ENCODE data around the gene EZR.
"Not testable (repeated sequence)": the region's sequence is repeated elsewhere in the genome, so short reads cannot be mapped to it uniquely, and the experiment has no call there.

Gene EZR

GRCh38 chr6:158805698-158806377 lies 13.3 kb downstream of the EZR start:
- Mint-ChIP-seq H3K27ac (peak overlapping the region; percentile 75), H3K4me1 (ENCODE audit: low read depth) (peaks cover 73% of the 10 kb centered on the region), H3K9me3 (no peaks in the 10 kb centered on the region), H3K4me3 (peak overlapping the region; percentile 52), H3K36me3 (ENCODE audit: low read depth) (peaks cover 55% of the 10 kb centered on the region), H3K27me3 (ENCODE audit: low read depth) (no peaks in the 10 kb centered on the region)
- no peak for DNase-seq (ENCODE audit: low spot score)

- Mint-ChIP-seq H3K4me3 (peak overlapping the region; percentile 73), H3K36me3 (ENCODE audit: low read depth) (peaks cover 47% of the 10 kb centered on the region), H3K9me3 (no peaks in the 10 kb centered on the region), H3K27ac (peak overlapping the region; percentile 79), H3K4me1 (ENCODE audit: low read depth) (peaks cover 68% of the 10 kb centered on the region), H3K27me3 (ENCODE audit: low read depth) (no peaks in the 10 kb centered on the region)
- no peak for DNase-seq (ENCODE audit: low spot score)
Measured at GRCh38 chr6:158804207-158804606, 15.0 kb downstream of the EZR start.

GRCh38 chr6:158803733-158804143 lies 15.4 kb downstream of the EZR start:
- peak; percentile 42 for DNase-seq (ENCODE audit: low spot score)
- Mint-ChIP-seq H3K9me3 (no peaks in the 10 kb centered on the region), H3K4me3 (peak overlapping the region; percentile 73), H3K27me3 (ENCODE audit: low read depth) (no peaks in the 10 kb centered on the region), H3K36me3 (ENCODE audit: low read depth) (peaks cover 47% of the 10 kb centered on the region), H3K4me1 (ENCODE audit: low read depth) (peaks cover 67% of the 10 kb centered on the region), H3K27ac (peak overlapping the region; percentile 79)

GRCh38 chr6:158801655-158802294 lies 17.4 kb downstream of the EZR start:
- H3K27ac Mint-ChIP-seq: no peak overlapping the region
- H3K36me3 Mint-ChIP-seq (ENCODE audit: low read depth): peaks cover 37% of the 10 kb centered on the region
- H3K4me3 Mint-ChIP-seq: no peak overlapping the region
- no peak for DNase-seq (ENCODE audit: low spot score)
- H3K9me3 Mint-ChIP-seq: no peaks in the 10 kb centered on the region
- H3K27me3 Mint-ChIP-seq (ENCODE audit: low read depth): no peaks in the 10 kb centered on the region
- H3K4me1 Mint-ChIP-seq (ENCODE audit: low read depth): peaks cover 63% of the 10 kb centered on the region

GRCh38 chr6:158799051-158799792 lies 19.9 kb downstream of the EZR start:
- Mint-ChIP-seq H3K4me3 (no peak overlapping the region), H3K36me3 (ENCODE audit: low read depth) (peaks cover 36% of the 10 kb centered on the region), H3K27me3 (ENCODE audit: low read depth) (no peaks in the 10 kb centered on the region), H3K27ac (no peak overlapping the region), H3K4me1 (ENCODE audit: low read depth) (peaks cover 56% of the 10 kb centered on the region), H3K9me3 (no peaks in the 10 kb centered on the region)
- no peak for DNase-seq (ENCODE audit: low spot score)

- Mint-ChIP-seq H3K27ac (peak overlapping the region; percentile 4), H3K27me3 (ENCODE audit: low read depth) (no peaks in the 10 kb centered on the region), H3K9me3 (no peaks in the 10 kb centered on the region), H3K4me3 (no peak overlapping the region), H3K36me3 (ENCODE audit: low read depth) (peaks cover 35% of the 10 kb centered on the region), H3K4me1 (ENCODE audit: low read depth) (peaks cover 55% of the 10 kb centered on the region)
- no peak for DNase-seq (ENCODE audit: low spot score)
Measured at GRCh38 chr6:158798311-158798710, 20.9 kb downstream of the EZR start.

- no peaks in the 10 kb centered on the region for H3K27me3 Mint-ChIP-seq (ENCODE audit: low read depth)
- H3K27ac Mint-ChIP-seq: peak overlapping the region; percentile 49
- no peak overlapping the region for H3K4me3 Mint-ChIP-seq
- H3K4me1 Mint-ChIP-seq (ENCODE audit: low read depth): peaks cover 54% of the 10 kb centered on the region
- no peaks in the 10 kb centered on the region for H3K9me3 Mint-ChIP-seq
- DNase-seq (ENCODE audit: low spot score): no peak
- H3K36me3 Mint-ChIP-seq (ENCODE audit: low read depth): peaks cover 33% of the 10 kb centered on the region
Measured at GRCh38 chr6:158797331-158798310, 21.5 kb downstream of the EZR start.

GRCh38 chr6:158796353-158796752 lies 22.8 kb downstream of the EZR start:
- peaks cover 29% of the 10 kb centered on the region for H3K36me3 Mint-ChIP-seq (ENCODE audit: low read depth)
- peak overlapping the region; percentile 63 for H3K27ac Mint-ChIP-seq
- no peaks in the 10 kb centered on the region for H3K9me3 Mint-ChIP-seq
- DNase-seq (ENCODE audit: low spot score): no peak
- no peaks in the 10 kb centered on the region for H3K27me3 Mint-ChIP-seq (ENCODE audit: low read depth)
- no peak overlapping the region for H3K4me3 Mint-ChIP-seq
- H3K4me1 Mint-ChIP-seq (ENCODE audit: low read depth): peaks cover 51% of the 10 kb centered on the region

GRCh38 chr6:158795516-158795915 lies 23.7 kb downstream of the EZR start:
- no peak for DNase-seq (ENCODE audit: low spot score)
- no peaks in the 10 kb centered on the region for H3K9me3 Mint-ChIP-seq
- H3K4me3 Mint-ChIP-seq: no peak overlapping the region
- H3K4me1 Mint-ChIP-seq (ENCODE audit: low read depth): peaks cover 58% of the 10 kb centered on the region
- H3K27me3 Mint-ChIP-seq (ENCODE audit: low read depth): no peaks in the 10 kb centered on the region
- H3K27ac Mint-ChIP-seq: no peak overlapping the region
- peaks cover 33% of the 10 kb centered on the region for H3K36me3 Mint-ChIP-seq (ENCODE audit: low read depth)

GRCh38 chr6:158793432-158793831 lies 25.7 kb downstream of the EZR start:
- H3K4me3 Mint-ChIP-seq: no peak overlapping the region
- peaks cover 41% of the 10 kb centered on the region for H3K36me3 Mint-ChIP-seq (ENCODE audit: low read depth)
- no peaks in the 10 kb centered on the region for H3K27me3 Mint-ChIP-seq (ENCODE audit: low read depth)
- H3K4me1 Mint-ChIP-seq (ENCODE audit: low read depth): peaks cover 61% of the 10 kb centered on the region
- H3K27ac Mint-ChIP-seq: no peak overlapping the region
- DNase-seq (ENCODE audit: low spot score): no peak
- no peaks in the 10 kb centered on the region for H3K9me3 Mint-ChIP-seq

GRCh38 chr6:158792505-158792904 lies 26.7 kb downstream of the EZR start:
- H3K36me3 Mint-ChIP-seq (ENCODE audit: low read depth): peaks cover 45% of the 10 kb centered on the region
- not testable (repeated sequence) for H3K4me3 Mint-ChIP-seq
- peaks cover 56% of the 10 kb centered on the region for H3K4me1 Mint-ChIP-seq (ENCODE audit: low read depth)

GRCh38 chr6:158791274-158791855 lies 27.8 kb downstream of the EZR start:
- H3K36me3 Mint-ChIP-seq (ENCODE audit: low read depth): peaks cover 49% of the 10 kb centered on the region
- peak overlapping the region; percentile 70 for H3K27ac Mint-ChIP-seq
- H3K9me3 Mint-ChIP-seq: no peaks in the 10 kb centered on the region
- H3K4me1 Mint-ChIP-seq (ENCODE audit: low read depth): peaks cover 48% of the 10 kb centered on the region
- no peaks in the 10 kb centered on the region for H3K27me3 Mint-ChIP-seq (ENCODE audit: low read depth)
- H3K4me3 Mint-ChIP-seq: peak overlapping the region; percentile 7
- no peak for DNase-seq (ENCODE audit: low spot score)

More at GRCh38 chr6:158792505-158792904, 26.7 kb downstream of the EZR start:
- not testable (repeated sequence) for H3K27me3 Mint-ChIP-seq (ENCODE audit: low read depth); DNase-seq (ENCODE audit: low spot score); H3K9me3 Mint-ChIP-seq
- H3K27ac Mint-ChIP-seq: peak overlapping the region; percentile 66

All from T-helper 2 cell treated with Interferon-gamma antibody and Interleukin-4, amounts not matched to agents 5 μg/mL and 100 μg/mL, for 36 hours (primary cell).